Measurements from ENCODE around the gene CFAP70.

DNA sequence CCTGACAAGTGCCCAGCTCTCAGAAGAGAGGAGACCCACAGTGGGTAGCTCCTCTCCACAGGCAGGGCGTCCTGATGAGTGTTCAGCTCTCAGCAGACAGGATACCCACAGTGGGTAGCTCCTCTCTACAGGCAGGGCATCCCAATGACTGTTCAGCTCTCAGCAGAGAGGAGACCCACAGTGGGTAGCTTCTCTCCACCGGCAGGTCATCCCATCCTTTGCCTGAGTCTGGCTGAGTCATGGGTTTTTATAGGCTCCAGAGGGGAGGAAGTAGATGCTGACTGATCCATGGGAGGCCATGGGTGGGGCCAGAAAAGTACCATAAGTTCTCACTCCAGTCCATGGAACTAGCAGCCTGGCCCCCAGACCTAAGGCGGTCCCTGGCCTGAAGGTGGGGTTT is 18.5 kb downstream of the CFAP70 start:
- TF ChIP-seq, protein P1, sequence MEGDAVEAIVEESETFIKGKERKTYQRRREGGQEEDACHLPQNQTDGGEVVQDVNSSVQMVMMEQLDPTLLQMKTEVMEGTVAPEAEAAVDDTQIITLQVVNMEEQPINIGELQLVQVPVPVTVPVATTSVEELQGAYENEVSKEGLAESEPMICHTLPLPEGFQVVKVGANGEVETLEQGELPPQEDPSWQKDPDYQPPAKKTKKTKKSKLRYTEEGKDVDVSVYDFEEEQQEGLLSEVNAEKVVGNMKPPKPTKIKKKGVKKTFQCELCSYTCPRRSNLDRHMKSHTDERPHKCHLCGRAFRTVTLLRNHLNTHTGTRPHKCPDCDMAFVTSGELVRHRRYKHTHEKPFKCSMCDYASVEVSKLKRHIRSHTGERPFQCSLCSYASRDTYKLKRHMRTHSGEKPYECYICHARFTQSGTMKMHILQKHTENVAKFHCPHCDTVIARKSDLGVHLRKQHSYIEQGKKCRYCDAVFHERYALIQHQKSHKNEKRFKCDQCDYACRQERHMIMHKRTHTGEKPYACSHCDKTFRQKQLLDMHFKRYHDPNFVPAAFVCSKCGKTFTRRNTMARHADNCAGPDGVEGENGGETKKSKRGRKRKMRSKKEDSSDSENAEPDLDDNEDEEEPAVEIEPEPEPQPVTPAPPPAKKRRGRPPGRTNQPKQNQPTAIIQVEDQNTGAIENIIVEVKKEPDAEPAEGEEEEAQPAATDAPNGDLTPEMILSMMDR (conservative IDR thresholded peaks at IDR 0.05 in 1 of 2, IDR thresholded peaks at IDR 0.05 in 1 of 2; ENCODE audit: extremely low read depth in 1 of 2, insufficient read depth in 1 of 2, low read depth in 1 of 2, low read length in 2 of 2) = no peak
- TF ChIP-seq EZH2 (IDR thresholded peaks at IDR 0.05; ENCODE audit: borderline replicate concordance, low read length) = no peak
